AG08395 (cell line): Measurements from ENCODE around the gene TBC1D2B.
"Not testable (repeated sequence)": the region's sequence is repeated elsewhere in the genome, so short reads cannot be mapped to it uniquely, and the experiment has no call there.

Experiments used
- DNase-seq: peaks from one replicate; pipeline ENCODE4 v3.0.0; 2012; ENCODE audit warnings: mixed read lengths, low spot score

Gene TBC1D2B

DNA sequence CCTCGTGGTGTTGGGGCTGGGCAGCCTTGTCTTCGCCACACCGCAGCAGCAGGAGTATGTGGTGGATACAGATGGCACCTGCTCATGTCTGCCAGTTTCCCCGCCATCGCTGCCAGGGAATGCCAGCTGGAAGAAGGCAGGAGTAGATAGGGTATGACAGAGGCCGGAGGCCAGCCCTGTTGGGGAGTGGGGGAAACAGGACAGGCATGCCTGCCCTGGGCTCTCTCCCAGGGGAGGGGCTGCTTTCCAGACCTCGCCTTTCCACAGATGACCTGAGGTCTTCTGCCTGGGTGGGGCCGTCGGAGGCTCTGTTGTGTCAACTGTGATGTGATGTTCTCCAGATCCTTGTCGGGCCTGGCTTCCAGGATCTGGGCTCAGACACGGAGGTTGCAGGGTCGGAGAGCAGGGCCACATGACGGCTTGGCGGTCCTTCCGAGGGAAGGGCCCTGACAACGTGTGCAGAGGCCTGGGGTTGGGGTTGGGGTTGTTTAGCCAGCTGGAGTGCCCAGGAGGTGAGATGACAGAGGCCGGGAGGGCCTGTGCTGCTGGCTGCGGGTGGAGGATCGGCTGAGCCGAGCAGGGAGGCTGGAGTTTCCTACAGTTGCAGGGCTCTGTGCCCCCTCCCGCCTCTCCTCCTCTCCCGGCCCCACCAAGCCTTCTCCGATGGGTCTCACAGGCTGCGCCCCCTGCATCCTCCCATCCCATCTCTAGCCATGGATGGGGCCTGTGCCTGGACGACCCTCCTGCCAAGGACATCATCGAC lies 102.0 kb downstream of the TBC1D2B start:
- no peak for DNase-seq

- DNase-seq: no peak
These were observed 102.8 kb downstream of the TBC1D2B start for GRCh38 chr15:77974416-77975331.

DNA sequence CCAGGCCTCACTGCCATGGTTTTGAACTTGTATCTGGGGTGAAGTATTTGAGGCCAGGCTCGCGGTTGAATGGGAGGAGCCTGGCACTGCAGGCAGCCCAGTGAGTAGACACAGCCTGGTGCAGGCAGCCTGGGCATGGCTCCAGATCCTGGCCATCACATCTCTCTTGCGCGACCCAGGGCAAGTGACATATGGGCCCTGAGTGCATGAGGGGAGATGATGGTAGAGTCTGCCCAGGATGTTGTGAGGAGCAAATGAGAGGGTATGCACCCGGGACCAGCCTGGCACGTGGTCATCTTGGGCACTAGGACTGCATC lies 103.5 kb downstream of the TBC1D2B start:
- peak; percentile 79 for DNase-seq

DNA sequence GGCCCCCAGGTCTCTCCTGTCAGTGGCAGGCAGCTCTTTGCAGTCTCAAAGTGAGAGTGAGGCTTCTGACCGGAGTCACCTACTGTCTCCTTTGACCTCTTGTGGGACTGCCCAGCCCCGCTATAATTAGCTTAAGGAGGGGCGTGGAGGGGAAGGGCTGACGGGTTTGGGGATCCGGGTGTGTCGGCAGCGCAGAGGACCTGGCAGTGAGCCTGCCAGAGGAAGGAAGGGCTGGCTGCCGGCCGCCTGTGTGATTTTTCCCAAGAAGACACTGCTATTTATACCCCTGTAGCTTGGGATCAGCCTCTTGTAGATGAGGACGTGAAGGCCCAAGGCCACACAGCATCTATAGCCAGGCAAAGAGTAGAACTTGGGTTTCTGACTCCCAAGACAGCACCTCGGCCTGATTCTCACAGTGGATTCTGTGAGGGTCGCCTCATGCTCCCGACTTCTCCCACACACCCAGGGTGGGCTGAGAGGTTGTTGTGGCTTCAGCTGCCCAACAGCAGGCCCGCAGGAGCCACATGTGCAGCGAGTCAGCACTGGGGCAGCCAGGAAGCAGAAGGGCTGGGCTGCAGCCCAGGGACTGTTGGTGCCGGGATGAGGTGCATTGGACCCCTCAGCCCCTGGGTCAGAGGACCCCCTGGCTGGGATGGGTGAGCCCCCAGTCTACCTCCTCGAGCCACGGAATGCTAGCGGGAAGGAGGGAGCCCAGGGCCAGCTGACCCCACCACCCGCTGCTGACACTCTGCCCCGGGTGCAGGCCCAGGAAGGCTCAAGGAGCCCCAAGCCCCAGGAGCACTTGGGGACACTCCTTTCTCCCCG lies 104.0 kb downstream of the TBC1D2B start:
- DNase-seq: not testable (repeated sequence)

GRCh38 chr15:77972706-77973105 lies 104.8 kb downstream of the TBC1D2B start:
- DNase-seq: not testable (repeated sequence)

DNA sequence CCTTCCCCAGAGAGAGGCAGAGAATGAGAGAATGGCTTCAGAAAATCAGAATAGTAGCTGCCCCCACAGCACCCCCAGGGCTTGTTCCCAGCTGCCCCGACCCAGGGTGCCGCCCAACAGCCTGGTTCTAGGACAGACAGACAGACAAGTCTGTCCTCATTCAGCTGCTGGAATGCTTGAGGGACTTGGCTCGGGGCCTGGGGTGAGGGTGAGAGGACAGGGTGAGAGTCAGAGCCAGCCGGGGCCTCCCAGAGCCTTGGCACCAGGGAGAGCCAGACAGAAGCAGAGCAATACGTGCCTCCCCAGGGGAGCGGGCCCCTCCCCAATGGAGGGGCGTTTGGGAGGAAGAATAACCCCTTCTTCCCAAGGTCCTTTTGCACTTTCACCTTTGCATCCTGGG lies 105.6 kb downstream of the TBC1D2B start:
- not testable (repeated sequence) for DNase-seq

DNA sequence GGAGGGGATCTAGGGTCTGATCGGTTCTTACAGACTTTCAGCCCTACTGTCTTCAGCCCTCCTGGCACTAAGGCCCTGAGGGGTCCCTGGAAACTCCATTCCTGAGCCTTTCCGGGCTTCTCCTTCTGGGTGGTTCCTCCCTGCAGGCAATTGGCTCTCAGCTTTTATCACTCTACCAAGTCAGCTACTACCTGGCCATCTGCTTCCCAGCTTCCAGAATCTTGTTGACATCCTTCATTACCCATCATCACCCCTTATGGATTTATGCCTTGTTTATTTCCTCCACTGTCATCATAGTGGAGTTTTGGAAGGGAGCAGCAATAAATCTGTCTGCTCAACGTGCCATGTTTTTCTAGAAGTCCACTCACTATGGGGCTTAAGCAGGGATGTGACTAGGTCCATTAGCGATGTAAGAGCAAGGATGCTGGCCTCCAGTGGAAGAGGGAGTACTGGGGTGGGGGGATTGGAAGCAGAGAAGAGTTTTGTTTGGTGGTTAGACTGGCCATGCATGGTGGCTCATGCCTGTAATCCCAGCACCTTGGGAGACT lies 106.6 kb downstream of the TBC1D2B start:
- DNase-seq: not testable (repeated sequence)

DNA sequence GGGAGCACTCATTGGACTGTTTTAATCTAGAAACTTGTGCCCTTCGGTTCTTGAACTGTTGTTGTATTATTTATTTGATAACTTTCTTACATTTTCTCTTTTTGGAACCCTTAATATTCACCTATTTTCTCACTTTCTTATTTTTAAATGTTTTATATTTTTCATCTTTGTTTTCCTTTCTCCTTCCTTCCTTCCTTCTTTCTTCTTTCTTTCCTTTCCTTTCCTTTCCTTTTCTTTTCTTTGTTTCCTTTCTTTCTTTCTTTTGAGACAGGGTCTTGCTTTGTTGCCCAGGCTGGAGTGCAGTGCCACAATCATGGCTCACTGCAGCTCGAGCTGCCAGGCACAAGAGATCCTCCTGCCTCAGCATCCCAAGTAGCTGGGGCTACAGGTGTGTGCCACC lies 108.5 kb downstream of the TBC1D2B start:
- no peak for DNase-seq

DNA sequence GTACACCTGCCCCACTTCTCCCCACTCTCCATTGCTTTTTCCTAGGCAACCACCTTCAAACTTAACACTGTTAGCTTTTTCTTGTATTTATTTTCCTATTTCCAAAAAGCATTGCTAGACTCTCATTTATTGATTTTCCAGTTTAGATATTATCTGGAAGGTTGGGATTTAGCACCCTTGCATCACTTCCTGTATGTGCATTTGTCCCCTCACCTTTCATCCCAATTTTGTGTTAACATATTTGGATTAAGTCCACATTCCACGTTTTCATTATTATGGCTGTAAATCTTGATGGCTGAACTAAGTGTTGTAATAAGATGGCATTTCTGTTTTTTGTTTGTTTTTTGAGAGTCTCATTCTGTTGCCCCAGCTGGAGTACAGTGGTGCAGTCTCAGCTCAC lies 109.7 kb downstream of the TBC1D2B start:
- DNase-seq: no peak

DNA sequence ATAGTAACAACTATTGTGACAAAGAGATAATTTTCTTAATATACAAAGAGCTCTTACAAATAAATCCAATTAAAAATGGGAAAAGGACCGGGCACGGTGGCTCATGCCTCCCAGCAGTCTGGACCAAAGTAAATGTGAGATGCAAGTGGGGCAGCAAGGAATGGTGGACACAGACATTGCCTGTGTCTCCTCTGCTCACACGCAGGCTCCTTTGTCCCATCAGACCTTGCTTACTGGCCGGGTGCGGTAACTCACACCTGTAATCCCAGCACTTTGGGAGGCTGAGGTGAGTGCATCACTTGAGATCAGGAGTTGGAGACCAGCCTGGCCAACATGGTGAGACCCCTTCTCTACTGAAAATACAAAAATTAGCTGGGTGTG lies 110.3 kb downstream of the TBC1D2B start:
- not testable (repeated sequence) for DNase-seq

GRCh38 chr15:77966540-77967234 lies 110.8 kb downstream of the TBC1D2B start:
- DNase-seq: peak; percentile 82

DNA sequence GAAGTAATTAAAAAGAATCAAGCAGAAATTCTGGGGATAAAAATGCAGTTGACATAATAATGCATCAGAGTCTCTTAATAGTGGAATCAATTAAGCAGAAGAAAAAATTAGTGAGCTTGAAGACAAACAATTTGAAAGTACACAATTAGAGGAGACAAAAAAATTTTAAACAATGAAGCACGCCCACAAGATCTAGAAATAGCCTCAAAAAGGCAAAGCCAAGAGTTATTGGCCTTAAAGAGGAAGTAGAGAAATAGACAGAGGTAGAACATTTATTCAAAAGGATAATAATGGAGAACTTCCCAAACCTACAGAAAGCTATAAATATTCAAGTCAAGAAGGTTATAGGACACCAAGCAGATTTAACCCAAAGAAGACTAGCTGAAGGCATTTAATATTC lies 113.3 kb downstream of the TBC1D2B start:
- DNase-seq: no peak

- DNase-seq: peak; percentile 92
These were observed 118.1 kb downstream of the TBC1D2B start for GRCh38 chr15:77959432-77959879.

DNA sequence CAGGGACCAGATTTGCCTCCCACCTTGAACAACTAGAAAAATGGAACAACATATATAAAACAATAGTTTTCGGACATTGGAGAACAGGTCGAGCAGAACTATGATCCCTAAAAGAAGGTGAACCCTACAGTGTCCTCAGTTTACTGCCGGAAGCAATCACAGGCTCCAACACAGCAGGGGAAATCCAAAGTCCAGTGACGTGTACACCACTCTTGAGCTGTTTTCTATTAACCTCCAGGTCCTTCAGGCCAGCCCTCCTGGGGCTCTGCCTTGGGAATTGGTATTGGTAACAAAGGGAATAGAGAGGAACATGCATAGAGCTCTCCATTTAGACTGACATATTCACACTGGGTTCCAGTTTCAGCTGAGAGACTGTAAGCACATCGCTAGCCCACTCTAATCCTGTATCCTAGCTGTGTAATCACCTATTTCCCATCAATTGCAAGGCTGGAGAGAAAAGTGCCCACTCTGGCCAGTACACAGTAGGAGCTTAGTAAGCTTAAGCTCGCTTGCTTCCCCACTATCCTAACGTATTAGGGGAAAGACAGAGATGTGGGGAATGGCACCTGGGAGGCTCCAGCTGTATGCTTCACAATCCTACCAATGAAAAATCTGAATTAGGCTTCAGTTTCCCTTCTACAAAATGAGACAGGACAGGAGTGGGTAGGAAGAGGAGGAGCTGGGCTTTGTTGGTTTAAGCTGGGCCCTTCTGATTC lies 118.6 kb downstream of the TBC1D2B start:
- DNase-seq: not testable (repeated sequence)

- not testable (repeated sequence) for DNase-seq
These were observed 119.5 kb downstream of the TBC1D2B start for GRCh38 chr15:77958021-77958420.

DNA sequence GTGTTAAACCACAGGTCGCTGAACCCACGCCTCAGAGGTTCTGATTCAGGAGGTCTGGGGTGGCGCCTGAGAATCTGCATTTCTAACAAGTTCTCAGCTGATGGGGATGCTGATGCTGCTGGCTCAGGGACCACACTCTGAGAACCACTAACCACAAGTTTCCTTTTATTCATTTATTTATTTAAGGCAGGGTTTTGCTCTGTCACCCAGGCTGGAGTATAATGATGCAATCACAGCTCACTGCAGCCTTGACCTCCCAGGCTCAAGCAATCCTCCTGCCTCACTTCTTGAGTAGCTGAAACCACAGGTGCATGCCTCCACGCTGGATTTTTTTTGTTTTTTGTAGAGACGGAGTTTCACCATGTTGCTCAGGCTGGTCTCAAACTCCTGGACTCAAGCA lies 123.6 kb downstream of the TBC1D2B start:
- DNase-seq: not testable (repeated sequence)

GRCh38 chr15:77952928-77953446 lies 124.5 kb downstream of the TBC1D2B start:
- DNase-seq: not testable (repeated sequence)

DNA sequence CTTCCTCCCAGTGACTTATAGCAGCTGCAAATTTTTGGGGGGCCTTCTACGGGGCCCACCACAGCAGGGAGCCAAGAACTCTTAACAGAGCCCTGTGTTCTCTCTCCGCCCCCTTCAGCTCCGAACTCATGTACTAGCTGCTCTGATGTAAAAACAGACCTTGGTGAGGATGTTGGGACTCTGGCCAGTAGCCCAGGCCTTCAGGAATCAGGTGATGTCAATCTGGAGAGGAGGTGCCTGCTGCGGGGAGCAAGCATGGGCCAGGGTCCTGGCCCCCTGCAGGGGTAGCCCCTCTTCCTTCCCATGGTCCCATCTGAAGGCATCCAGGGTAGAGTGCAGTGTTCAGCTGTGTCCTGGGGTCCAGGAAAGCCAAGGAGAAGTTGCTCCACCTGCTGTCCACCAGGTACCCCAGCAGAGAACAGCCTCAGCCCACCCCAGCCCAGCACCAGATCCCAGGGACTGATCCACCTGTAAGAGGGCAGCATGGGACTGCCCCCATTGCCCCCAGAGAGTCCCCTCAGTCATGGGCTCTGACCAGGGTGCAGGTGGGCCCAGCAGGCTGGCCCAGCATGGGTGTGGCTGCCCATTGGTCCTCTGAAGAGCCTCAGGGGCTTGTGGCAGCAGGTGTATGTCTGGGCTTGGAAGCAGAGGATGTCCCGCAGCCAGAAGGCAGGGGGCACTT lies 126.3 kb downstream of the TBC1D2B start:
- not testable (repeated sequence) for DNase-seq

GRCh38 chr15:77950470-77950869 lies 127.0 kb downstream of the TBC1D2B start:
- not testable (repeated sequence) for DNase-seq

DNA sequence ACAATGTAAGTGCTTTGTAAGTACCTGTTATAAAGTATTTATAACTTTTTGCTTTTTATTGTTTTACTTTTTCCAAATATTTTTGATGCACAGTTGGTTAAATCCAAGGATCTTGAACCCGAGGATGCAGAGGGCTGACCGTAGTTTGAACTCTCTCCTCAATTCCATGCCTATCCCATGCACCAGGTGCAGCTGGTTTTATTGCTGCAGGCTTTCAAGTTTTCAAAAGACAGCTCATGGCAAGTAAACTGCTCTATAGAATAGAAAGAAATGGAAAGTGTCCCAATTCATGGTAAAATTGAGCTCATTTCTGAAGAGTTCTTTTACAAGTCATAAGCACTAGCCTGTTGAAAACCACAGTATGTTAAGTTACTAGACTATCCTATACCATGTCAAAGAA lies 131.9 kb downstream of the TBC1D2B start:
- DNase-seq: no peak
